GM10266 (cell line): ENCODE data around the gene DEPDC5.

ENCODE experiments used
- DNase-seq: peaks from one replicate; pipeline ENCODE4 v3.0.0; 2012; ENCODE audit errors: extremely low spot score
- TF ChIP-seq, protein P1 (sequence below): IDR thresholded peaks from 2 replicates; pipeline ENCODE4 v1.5.1; 2012; ENCODE audit warnings: mild to moderate bottlenecking, low read depth; ENCODE audit not compliant: control insufficient read depth, insufficient read depth; ENCODE audit errors: missing control alignments

DEPDC5 gene

DNA sequence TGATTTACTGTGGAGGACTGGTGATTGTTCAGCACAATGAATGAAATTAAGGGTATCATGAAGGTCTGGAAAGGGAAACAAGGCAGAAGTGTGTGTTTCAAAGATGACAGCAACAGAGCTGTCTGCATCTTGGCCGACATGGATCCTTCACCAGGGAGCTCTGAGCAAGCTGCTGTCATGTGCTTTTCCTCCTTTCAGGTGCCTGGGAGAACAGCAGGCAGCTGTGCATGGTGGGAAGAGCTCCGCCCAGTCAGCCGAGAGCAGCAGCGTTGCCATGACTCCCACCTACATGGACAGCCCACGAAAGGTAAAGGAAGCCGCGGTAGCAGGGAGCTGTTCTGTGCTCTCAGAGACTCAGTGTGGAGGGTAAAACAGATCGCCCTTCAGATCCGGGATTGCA lies 103.4 kb downstream of the DEPDC5 start:
- no peak for DNase-seq
- TF ChIP-seq, protein P1, sequence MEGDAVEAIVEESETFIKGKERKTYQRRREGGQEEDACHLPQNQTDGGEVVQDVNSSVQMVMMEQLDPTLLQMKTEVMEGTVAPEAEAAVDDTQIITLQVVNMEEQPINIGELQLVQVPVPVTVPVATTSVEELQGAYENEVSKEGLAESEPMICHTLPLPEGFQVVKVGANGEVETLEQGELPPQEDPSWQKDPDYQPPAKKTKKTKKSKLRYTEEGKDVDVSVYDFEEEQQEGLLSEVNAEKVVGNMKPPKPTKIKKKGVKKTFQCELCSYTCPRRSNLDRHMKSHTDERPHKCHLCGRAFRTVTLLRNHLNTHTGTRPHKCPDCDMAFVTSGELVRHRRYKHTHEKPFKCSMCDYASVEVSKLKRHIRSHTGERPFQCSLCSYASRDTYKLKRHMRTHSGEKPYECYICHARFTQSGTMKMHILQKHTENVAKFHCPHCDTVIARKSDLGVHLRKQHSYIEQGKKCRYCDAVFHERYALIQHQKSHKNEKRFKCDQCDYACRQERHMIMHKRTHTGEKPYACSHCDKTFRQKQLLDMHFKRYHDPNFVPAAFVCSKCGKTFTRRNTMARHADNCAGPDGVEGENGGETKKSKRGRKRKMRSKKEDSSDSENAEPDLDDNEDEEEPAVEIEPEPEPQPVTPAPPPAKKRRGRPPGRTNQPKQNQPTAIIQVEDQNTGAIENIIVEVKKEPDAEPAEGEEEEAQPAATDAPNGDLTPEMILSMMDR: no peak

DNA sequence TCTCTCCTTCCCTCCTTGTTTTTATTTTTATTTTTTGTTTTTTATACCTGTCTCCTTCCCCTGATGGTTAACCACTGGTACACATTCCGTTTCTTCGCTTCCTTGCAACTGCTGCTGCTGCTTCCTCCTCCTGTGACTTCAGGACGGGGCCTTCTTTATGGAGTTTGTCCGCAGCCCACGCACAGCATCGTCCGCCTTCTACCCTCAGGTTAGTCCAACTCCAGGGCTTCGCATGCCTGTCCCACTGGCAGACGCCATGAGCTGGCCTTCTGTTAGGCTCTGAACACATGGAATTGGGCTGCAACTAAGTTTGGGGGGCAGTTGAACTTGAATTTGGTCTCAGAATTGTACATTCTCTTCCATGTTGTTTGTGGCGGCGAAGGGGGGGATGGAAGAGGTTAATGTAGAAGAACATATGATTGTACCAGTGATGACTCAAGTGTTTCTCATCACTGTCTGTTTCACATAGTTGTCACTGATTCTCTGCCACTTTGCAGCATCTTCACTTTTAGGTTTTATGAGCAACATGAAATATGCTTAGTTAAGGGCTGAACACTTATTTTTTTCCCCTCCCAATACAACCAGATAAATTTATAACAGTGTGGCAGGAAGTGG lies 107.5 kb downstream of the DEPDC5 start:
- TF ChIP-seq, protein P1: no peak
- no peak for DNase-seq

GRCh38 chr22:31866918-31867317 lies 113.1 kb downstream of the DEPDC5 start:
- TF ChIP-seq, protein P1: no peak
- DNase-seq: no peak

DNA sequence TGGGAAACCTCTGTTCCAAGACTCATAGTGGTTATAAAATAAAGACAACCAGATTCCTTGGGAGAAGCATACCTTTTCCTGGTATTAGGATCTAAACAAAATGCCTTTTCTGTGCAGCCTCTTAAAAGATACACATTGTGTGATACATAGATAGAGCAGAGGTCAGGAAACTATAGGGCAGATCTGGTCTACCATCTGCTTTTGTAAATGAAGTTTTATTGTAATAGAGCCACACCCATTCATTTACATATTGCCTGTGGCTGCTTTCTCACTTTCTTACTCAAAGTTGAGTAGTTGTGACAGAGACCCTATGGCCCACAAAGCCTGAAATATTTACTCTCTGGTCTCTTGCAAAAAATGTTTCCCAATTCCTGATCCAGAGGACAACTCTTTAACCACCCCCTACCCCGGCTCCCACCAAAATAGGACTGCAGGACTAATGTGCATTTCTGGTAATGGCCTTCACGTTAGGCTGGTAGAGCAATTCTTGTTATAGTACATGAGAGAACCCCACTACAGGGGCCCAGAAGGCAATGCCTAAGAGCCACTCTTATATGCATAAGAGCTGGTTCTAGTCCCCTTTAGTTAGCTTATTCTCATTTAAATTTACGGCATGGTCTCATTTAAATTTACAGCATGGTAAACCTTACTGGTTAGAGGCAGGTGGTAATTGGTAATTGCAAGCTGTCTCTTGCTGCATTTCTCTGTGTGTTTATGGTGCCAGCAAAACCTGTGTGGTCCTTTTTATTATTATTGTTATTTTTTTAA lies 113.8 kb downstream of the DEPDC5 start:
- TF ChIP-seq, protein P1: no peak
- DNase-seq: no peak

GRCh38 chr22:31869739-31870138 lies 115.9 kb downstream of the DEPDC5 start:
- DNase-seq: no peak
- TF ChIP-seq, protein P1: no peak

DNA sequence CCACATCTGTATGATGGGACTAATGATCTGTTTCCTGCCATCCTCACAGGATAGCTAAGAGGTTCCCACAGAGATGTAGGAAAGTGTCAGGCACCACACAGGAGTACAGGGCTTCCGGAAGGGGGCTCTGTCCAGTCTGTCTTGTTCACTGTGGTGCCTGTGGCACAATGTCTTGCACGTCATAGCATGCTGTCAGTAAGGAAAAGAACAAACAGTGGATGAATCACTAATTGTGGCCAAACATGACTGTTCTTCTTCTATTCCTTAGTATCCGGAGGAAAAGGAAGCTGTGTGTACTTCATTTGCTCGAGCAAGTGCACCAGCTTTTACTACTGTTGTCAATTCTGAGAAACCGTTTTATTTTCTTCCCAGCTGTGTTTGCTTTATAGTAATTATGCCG lies 117.1 kb downstream of the DEPDC5 start:
- no peak for DNase-seq
- TF ChIP-seq, protein P1: no peak

- TF ChIP-seq, protein P1: no peak
- no peak for DNase-seq
Observed at GRCh38 chr22:31871480-31871879, 117.7 kb downstream of the DEPDC5 start.
